Measurements from ENCODE around the gene MAP2K1.

GRCh38 chr15:66489179-66489791 is 102.6 kb downstream of the MAP2K1 start:
- TF ChIP-seq, protein P1, sequence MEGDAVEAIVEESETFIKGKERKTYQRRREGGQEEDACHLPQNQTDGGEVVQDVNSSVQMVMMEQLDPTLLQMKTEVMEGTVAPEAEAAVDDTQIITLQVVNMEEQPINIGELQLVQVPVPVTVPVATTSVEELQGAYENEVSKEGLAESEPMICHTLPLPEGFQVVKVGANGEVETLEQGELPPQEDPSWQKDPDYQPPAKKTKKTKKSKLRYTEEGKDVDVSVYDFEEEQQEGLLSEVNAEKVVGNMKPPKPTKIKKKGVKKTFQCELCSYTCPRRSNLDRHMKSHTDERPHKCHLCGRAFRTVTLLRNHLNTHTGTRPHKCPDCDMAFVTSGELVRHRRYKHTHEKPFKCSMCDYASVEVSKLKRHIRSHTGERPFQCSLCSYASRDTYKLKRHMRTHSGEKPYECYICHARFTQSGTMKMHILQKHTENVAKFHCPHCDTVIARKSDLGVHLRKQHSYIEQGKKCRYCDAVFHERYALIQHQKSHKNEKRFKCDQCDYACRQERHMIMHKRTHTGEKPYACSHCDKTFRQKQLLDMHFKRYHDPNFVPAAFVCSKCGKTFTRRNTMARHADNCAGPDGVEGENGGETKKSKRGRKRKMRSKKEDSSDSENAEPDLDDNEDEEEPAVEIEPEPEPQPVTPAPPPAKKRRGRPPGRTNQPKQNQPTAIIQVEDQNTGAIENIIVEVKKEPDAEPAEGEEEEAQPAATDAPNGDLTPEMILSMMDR (IDR thresholded peaks at IDR 0.05): no peak
- no peak for TF ChIP-seq POLR2AphosphoS5 (IDR thresholded peaks at IDR 0.05)
- no peak for TF ChIP-seq POLR2A (IDR thresholded peaks at IDR 0.05; ENCODE audit: low read depth)
- TF ChIP-seq EP300 (IDR thresholded peaks at IDR 0.05): no peak
